ENCODE data around the gene KRTAP5-2. TPM values are rescaled to one million over a fixed set of nuclear protein-coding genes. Genes with fewer than 3 reads are reported as not detected.

The KRTAP5-2 gene
- total and polyA plus RNA-seq, 2 of the 4 experiments (the other 2 are of a cell fraction), result not detected

DNA sequence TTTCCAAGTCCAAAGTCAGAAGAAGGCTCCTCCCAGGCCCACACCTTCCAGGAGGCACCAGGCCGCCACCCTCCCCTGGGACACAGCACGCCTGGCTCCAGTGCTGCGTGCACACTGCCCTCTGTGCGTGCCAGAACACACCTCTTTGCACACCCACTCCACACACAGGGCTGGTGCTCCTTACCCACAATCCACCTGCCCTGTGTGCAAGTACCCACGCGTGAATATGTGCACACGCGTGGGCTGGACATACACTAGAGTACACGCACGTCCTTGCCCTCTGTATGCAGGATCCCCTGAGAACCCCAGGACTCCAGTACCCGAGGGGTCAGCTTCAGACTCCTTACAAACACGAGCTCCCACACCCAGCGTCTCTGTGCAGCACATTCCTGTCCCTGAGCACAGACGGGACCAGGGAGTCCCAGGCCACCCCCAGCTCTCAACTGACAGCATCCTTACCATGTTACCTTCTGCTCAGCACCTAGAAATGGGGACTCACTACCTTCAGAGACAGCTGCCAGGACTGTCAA is 28.8 kb downstream of the KRTAP5-2 start:
- WGBS, 2 experiments (ENCODE audit: extremely low coverage in 2 of 2, insufficient read length in 1 of 2), result 86% methylated on average over 7 of the region's 14 CpGs; no CpG with 5 or more reads in 1 of the 2 experiments
- Histone ChIP-seq H3K79me1 (ENCODE audit: low read depth in 1 of 2, low read length in 2 of 2) (peaks cover 11 to 30% of the 10 kb centered on the region in 2 experiments; a peak in 2 of 4 replicates), H3K4me2 (ENCODE audit: low read depth, low read length) (no peak overlapping the region), H4K20me1 (ENCODE audit: insufficient read depth, low read length) (peaks cover 75% of the 10 kb centered on the region), H3K23ac (ENCODE audit: low read depth, low read length) (no peak overlapping the region), H2BK15ac (ENCODE audit: low read depth, low read length) (no peak overlapping the region), H2AK9ac (replicated peaks; ENCODE audit: low read depth, low read length, poor library complexity) (no peak overlapping the region), H3K9ac (ENCODE audit: low read depth, low read length) (no peak overlapping the region), H3K9me1 (ENCODE audit: insufficient read depth, low read length) (0 out of 2 replicates have a peak, but pooled peaks cover 5% of the 10 kb centered on the region), H3K4me1 (ENCODE audit: control insufficient read depth, insufficient read depth, low read length) (peaks cover 8% of the 10 kb centered on the region), H2AK5ac (ENCODE audit: low read depth, low read length) (no peak overlapping the region), H2BK120ac (ENCODE audit: low read depth, low read length) (no peak overlapping the region), H2BK5ac (ENCODE audit: low read depth, low read length, poor library complexity, severe bottlenecking) (no peak overlapping the region), H4K8ac (ENCODE audit: low read depth in 2 of 2, low read length in 2 of 2) (no peak overlapping the region), H3K36me3 (ENCODE audit: control insufficient read depth, insufficient read depth, low read length) (no peaks in the 10 kb centered on the region; the same call in 1 of the 2 replicates), H3K9me3 (ENCODE audit: control insufficient read depth, insufficient read depth, low read length) (no peaks in the 10 kb centered on the region), H3K4me3 (ENCODE audit: insufficient read depth, low read depth, low read length) (no peak overlapping the region), H4K91ac (ENCODE audit: insufficient read depth, low read depth, low read length) (no peak overlapping the region), H3K27me3 (ENCODE audit: control insufficient read depth, insufficient read depth, low read length) (peaks cover 19% of the 10 kb centered on the region), H2BK20ac (ENCODE audit: low read depth, low read length) (no peak overlapping the region), H3K56ac (ENCODE audit: extremely low read depth, insufficient read depth, low read length) (no peak overlapping the region), H3K27ac (ENCODE audit: insufficient read depth, low read length) (no peak overlapping the region), H2AFZ (replicated peaks; ENCODE audit: low read length, poor library complexity) (peak overlapping the region; percentile 10), H3K4ac (ENCODE audit: low read depth, low read length) (no peak overlapping the region), H3K18ac (ENCODE audit: low read depth, low read length) (no peak overlapping the region), H3K14ac (replicated peaks; ENCODE audit: low read depth, low read length) (no peak overlapping the region), H4K5ac (ENCODE audit: low read depth, low read length) (no peak overlapping the region)
- dilution Hi-C loops (cut with HindIII; ENCODE audit: low sequenced_read_pairs, unreplicated experiment) (no loop called here), in situ Hi-C loops (cut with MboI; ENCODE audit: low sequenced_read_pairs) (no loop called here), intact Hi-C loops (cut with micrococcal nuclease) (no loop called here)
- DNase-seq (no peak), ATAC-seq (ENCODE audit: low read depth) (no peak)
- no TSS peak for BruUV-seq (replicated peaks)
- ChIA-PET CTCF (no interaction called here), POLR2A (ENCODE audit: unreplicated experiment) (interaction anchor here (0.9 kb wide), 1 partner anchor 11 kb away, joined by 3 read pairs; no protein-coding TSS in a partner anchor)
- TF ChIP-seq CEBPB (IDR thresholded peaks at IDR 0.05; ENCODE audit: low read depth, low read length) (no peak), CHD1 (IDR thresholded peaks at IDR 0.05; ENCODE audit: low read depth, low read length) (no peak), RAD21 (IDR thresholded peaks at IDR 0.05; ENCODE audit: low read length) (no peak), MAFK (IDR thresholded peaks at IDR 0.05; ENCODE audit: low read depth, low read length) (no peak), BHLHE40 (IDR thresholded peaks at IDR 0.05; ENCODE audit: low read depth, low read length) (no peak)
- TF ChIP-seq, protein P1, sequence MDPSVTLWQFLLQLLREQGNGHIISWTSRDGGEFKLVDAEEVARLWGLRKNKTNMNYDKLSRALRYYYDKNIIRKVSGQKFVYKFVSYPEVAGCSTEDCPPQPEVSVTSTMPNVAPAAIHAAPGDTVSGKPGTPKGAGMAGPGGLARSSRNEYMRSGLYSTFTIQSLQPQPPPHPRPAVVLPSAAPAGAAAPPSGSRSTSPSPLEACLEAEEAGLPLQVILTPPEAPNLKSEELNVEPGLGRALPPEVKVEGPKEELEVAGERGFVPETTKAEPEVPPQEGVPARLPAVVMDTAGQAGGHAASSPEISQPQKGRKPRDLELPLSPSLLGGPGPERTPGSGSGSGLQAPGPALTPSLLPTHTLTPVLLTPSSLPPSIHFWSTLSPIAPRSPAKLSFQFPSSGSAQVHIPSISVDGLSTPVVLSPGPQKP (IDR thresholded peaks at IDR 0.05; ENCODE audit: borderline replicate concordance, low read depth, low read length), result no peak
- TF ChIP-seq, protein P2, sequence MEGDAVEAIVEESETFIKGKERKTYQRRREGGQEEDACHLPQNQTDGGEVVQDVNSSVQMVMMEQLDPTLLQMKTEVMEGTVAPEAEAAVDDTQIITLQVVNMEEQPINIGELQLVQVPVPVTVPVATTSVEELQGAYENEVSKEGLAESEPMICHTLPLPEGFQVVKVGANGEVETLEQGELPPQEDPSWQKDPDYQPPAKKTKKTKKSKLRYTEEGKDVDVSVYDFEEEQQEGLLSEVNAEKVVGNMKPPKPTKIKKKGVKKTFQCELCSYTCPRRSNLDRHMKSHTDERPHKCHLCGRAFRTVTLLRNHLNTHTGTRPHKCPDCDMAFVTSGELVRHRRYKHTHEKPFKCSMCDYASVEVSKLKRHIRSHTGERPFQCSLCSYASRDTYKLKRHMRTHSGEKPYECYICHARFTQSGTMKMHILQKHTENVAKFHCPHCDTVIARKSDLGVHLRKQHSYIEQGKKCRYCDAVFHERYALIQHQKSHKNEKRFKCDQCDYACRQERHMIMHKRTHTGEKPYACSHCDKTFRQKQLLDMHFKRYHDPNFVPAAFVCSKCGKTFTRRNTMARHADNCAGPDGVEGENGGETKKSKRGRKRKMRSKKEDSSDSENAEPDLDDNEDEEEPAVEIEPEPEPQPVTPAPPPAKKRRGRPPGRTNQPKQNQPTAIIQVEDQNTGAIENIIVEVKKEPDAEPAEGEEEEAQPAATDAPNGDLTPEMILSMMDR (conservative IDR thresholded peaks at IDR 0.05; ENCODE audit: low read depth, low read length), result no peak
